Stimulated activated naive CD4-positive, alpha-beta T cell (primary cell): Measurements from ENCODE around the gene HLA-E.
"Not testable (repeated sequence)": the region's sequence is repeated elsewhere in the genome, so short reads cannot be mapped to it uniquely, and the experiment has no call there.

Experiments used
- DNase-seq, 6 experiments: peaks; one replicate each; lab custom pipeline; 2025; lab: John Stamatoyannopoulos, UW

The HLA-E gene

GRCh38 chr6:30489081-30490025, at the start of gene HLA-E:
HLA-E (plus strand) TSS chr6:30489509; CDS start chr6:30489532, 23 bp downstream.
- DNase-seq: peak; percentile 72 to 95 (median 90)

GRCh38 chr6:30441171-30441570, 48.1 kb upstream of the HLA-E start:
- no peak for DNase-seq

DNA sequence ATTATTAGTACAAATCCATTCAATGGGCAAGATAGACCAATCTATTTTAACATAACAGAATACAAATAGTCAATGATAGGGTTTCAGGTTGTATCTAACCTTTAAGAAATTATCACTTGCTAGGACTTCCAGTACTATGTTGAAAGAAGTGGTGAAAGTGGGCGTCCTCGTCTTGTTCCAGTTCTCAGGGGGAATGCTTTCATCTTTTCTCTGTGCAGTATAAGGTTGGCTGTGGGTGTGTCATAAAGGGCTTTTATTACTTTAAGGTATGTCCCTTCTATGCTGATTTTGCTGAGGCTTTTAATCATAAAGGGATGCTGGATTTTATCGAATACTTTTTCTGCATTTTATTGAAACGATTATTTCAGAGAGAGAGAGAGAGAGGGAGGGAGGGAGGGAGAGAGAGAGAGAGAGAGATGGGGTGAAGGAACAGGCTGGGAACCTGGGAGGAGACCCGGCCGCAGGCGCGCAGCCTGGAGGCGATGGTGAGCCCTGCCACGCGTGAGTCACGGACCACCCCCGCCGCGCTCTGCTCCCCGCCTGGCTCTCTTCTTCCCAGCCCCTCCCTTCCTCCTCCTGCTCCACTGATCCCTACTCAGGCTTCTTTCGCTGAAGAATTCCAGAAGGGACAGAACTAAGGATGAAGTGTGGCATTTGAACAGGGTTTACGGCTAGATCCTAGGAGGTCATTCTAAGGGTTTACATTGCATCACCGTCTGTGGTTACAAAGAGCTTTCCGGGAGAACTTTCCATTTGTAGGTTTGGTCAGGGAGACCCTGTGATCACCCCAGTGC, 45.5 kb upstream of the HLA-E start:
- DNase-seq: no peak

DNA sequence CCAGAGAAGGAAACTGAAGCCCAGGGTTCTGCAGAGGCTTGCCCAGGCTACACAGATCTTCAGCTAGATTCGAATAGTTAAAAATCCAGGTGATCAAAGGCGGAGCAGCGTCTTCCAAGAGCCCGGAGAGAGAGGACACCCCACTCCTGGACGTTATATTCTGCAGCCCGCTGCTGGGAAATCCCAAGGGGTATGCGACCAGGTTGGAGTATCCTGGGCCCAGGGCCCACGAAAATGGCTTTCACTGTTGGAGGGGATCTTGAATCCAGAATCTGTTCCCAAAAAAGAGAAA, 44.9 kb upstream of the HLA-E start:
- no peak for DNase-seq

- no peak for DNase-seq
Measured at GRCh38 chr6:30446259-30446658, 43.0 kb upstream of the HLA-E start.

- no peak for DNase-seq
Measured at GRCh38 chr6:30447237-30447636, 42.1 kb upstream of the HLA-E start.

GRCh38 chr6:30450548-30450908, 38.8 kb upstream of the HLA-E start:
- peak in 1 of 6 experiments; percentile 65 for DNase-seq

GRCh38 chr6:30450909-30451841, 38.1 kb upstream of the HLA-E start:
- peak; percentile 33 to 73 (median 56) for DNase-seq

DNA sequence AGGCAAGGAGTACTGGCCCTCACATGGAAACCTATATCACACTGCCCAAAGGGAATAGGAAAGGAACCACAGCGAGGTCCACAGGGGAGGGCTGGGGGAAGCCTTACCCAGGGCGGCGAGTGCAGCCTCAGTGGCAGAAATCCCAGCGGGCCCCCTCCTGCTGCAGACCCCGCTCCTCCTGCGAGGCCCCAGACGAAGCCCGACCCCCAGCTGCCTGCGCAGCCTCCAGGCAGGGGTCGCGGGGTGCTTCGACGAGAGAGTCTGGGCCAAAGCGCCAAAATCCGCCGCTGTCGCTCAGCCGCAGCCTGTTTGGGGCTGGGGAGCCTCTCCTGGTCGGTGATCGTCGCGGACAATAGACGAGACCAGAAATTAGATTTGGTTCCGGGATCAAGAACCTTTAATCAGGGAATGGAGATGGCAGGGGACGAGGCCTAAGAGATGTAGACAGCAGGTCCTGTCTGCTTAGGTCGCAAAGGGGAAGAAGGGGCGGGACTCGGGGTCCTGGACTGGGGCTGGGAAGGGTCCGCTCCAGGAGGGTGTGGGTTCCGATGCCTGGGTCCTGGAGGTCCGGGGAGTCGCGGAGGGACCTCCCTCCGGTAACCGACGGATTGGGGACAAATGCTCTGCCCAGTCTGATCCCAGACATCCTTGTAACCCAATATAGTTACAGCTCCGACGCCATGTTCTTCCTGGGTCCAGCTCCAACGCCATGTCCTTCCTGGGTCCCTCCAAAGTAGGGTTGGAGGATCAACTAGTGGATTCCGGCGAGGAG, 36.4 kb upstream of the HLA-E start:
- no peak for DNase-seq

- DNase-seq: peak; percentile 62 to 85 (median 82)
Measured at GRCh38 chr6:30453508-30454116, 35.7 kb upstream of the HLA-E start.

DNA sequence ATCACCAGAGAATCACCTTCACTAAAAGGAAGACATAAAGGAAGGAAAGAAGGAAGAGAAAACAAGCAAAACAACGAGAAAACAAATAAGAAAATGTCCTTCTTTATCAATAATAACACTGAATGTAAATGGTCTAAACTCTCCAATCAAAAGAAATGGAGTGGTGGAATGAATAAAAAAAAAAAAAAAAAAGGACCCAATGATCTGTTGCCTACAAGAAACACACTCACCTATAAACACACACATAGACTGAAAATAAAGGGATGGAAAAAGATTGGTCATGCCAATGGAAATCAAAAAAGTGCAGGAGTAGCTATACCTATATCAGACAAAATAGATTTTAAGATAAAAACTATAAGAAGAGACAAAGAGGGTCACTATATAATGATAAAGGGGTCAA, 30.2 kb upstream of the HLA-E start:
- no peak for DNase-seq

DNA sequence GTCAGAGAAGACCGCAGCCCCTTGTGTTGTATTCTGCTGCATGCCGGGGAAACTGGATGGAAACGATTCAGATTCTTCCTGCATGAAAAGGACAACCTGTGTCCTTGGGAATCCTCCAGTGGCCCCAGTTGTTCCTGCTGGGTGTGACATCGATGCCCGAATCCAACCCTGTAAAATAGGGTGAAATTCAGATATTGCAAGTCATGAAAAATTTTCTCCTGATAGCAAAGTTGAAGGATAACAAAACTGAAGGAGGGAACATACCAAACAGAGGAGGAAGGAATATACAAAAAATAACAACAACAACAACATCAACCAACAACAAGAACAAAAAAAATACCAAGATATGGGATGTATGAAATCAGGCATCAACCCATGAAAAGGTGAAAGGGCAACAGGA, 28.3 kb upstream of the HLA-E start:
- DNase-seq: no peak

- DNase-seq: no peak
Measured at GRCh38 chr6:30462482-30462881, 26.8 kb upstream of the HLA-E start.

GRCh38 chr6:30463242-30463641, 26.1 kb upstream of the HLA-E start:
- no peak for DNase-seq

DNA sequence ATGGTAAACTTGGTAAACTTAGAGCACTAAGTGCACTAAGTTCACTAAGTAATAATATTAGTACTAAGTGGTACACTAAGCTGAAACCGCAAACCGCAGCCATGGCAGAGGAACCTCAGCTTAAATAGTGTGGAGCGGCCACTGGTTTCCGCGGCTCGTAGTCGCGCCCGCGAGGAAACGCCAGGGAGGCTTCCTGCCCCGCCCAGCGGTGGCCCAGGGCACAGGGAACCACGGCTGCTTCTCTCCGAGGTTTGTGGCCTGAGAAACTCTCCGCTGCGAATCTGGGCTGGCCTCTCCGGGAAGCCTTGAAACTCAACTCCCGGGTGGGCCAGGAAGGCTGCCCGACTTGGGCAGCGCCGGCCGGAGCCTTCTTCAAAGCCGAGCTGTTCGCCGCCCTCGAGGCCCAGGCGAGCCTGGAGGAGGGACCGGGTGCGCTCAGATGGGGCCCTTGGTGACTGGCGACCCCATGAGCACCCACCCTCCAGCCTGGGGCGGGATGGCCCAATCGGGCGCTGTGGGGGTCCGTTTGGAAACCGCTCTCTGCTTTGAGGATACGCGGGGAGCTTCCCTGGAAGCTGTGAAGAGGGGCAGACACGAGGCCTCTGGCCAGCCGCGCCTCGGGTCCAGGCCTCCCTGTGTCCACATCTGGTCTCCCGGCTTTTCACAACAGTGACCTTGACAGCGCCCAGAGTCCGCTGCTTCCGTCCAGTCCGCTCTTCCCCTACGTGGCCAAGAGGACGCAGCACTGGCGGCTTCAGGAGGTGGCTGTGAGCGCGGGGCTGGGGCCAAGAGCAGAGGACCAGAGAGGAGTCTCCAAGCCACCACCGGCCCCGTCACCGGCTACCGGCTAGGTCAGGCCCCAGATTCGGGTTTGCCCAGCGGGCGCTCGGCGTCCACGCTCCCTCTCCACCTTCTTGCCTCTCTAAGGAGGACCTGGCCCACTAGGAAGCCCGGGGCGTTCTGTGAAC, 25.4 kb upstream of the HLA-E start:
- peak; percentile 19 to 58 (median 31) for DNase-seq

- DNase-seq: no peak
Measured at GRCh38 chr6:30465595-30466306, 23.6 kb upstream of the HLA-E start.

- DNase-seq: no peak
Measured at GRCh38 chr6:30470968-30471367, 18.3 kb upstream of the HLA-E start.

DNA sequence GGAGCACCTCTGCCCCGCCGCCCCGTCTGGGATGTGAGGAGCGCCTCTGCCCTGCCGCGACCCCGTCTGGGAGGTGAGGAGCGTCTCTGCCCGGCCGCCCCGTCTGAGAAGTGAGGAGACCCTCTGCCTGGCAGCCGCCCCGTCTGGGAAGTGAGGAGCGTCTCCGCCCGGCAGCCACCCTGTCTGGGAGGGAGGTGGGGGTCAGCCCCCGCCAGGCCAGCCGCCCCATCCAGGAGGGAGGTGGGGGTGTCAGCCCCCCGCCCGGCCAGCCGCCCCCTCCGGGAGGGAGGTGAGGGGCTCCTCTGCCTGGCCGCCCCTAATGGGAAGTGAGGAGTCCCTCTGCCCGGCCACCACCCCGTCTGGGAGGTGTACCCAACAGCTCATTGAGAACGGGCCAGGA, 14.2 kb upstream of the HLA-E start:
- not testable (repeated sequence) for DNase-seq
